ENCODE results near the gene CD80. TPM values are rescaled to one million over a fixed set of nuclear protein-coding genes. Genes with fewer than 3 reads are reported as not detected.

CD80 gene
- total and polyA plus RNA-seq, 9 of the 15 experiments (the other 6 are each of a cell fraction or from before 2014, with no cell fraction given): 3.0 to 8.2 (median 5.7) TPM

- no peaks in the 10 kb centered on the region for H3K27me3 ChIP-seq (ENCODE audit: control insufficient read depth in 2 of 2, insufficient read depth in 2 of 2, low read length in 2 of 2)
- H3K79me2 ChIP-seq (ENCODE audit: control insufficient read depth, insufficient read depth, low read length): no peaks in the 10 kb centered on the region
- H3K36me3 ChIP-seq (ENCODE audit: control insufficient read depth, insufficient read depth, low read length): peaks cover 61% of the 10 kb centered on the region
- TF ChIP-seq NR1H2 (CRISPR knock-in tag; IDR thresholded peaks at IDR 0.05): no peak
- no peak for TF ChIP-seq BDP1 (IDR thresholded peaks at IDR 0.05; ENCODE audit: insufficient read depth, insufficient read length)
- no peak for TF ChIP-seq TRIM28 (IDR thresholded peaks at IDR 0.05)
- no peak for TF ChIP-seq HEY1 (CRISPR knock-in tag; IDR thresholded peaks at IDR 0.05; ENCODE audit: borderline replicate concordance)
- no peak for TF ChIP-seq ZNF696 (CRISPR knock-in tag; conservative IDR thresholded peaks at IDR 0.05)
- no peak for TF ChIP-seq PHB2 (IDR thresholded peaks at IDR 0.05; ENCODE audit: low read depth)
- TF ChIP-seq CHD2 (IDR thresholded peaks at IDR 0.05; ENCODE audit: low read depth, low read length): no peak
- TF ChIP-seq ZNF77 (CRISPR knock-in tag; IDR thresholded peaks at IDR 0.05): no peak
- TF ChIP-seq MTF1 (CRISPR knock-in tag; IDR thresholded peaks at IDR 0.05; ENCODE audit: borderline replicate concordance): no peak
- TF ChIP-seq THAP12 (CRISPR knock-in tag; IDR thresholded peaks at IDR 0.05): no peak
- TF ChIP-seq ZNF766 (CRISPR knock-in tag; conservative IDR thresholded peaks at IDR 0.05): no peak
- no peak for TF ChIP-seq DLX4 (CRISPR knock-in tag; IDR thresholded peaks at IDR 0.05)
- TF ChIP-seq DEAF1 (CRISPR knock-in tag; IDR thresholded peaks at IDR 0.05): no peak
- no peak for TF ChIP-seq SMC3 (conservative IDR thresholded peaks at IDR 0.05; ENCODE audit: insufficient read depth, low read depth, low read length)
- no peak overlapping the region for H2AFZ ChIP-seq (ENCODE audit: low read depth, low read length)
- ATAC-seq: no peak
- WGBS (ENCODE audit: insufficient coverage, low coverage, missing lambda C conversion rate): 95% methylated on average over 2 of the region's 2 CpGs
- H3K9ac ChIP-seq (ENCODE audit: insufficient read depth in 1 of 2, low read depth in 2 of 2, low read length in 2 of 2): no peak overlapping the region
- H3K4me1 ChIP-seq (replicated peaks in 1 of 2; ENCODE audit: control insufficient read depth in 2 of 2, insufficient read depth in 2 of 2, low read length in 2 of 2): no peaks in the 10 kb centered on the region; a peak in 1 of 5 replicates
- H3K4me2 ChIP-seq (ENCODE audit: insufficient read depth, low read length): no peak overlapping the region
- CTCF ChIA-PET (ENCODE audit: low intra/inter-chr PET ratio): no interaction called here
- in situ Hi-C loops (cut with MboI): no loop called here
- intact Hi-C loops (cut with micrococcal nuclease): no loop called here
- FAIRE-seq: no peak
- no peaks in the 10 kb centered on the region for H3K9me3 ChIP-seq (replicated peaks; ENCODE audit: control insufficient read depth, insufficient read depth, low read depth, low read length)
- no peak overlapping the region for H3K4me3 ChIP-seq
- no TSS peak for BruUV-seq (replicated peaks)
- POLR2A ChIA-PET: interaction anchor here (0.8 kb wide), 1 partner anchor 19 kb away, joined by 3 read pairs; no protein-coding TSS in a partner anchor
- no peak overlapping the region for H3K27ac ChIP-seq (ENCODE audit: extremely low read depth, low read depth, low read length)
- H3K9me1 ChIP-seq (ENCODE audit: control insufficient read depth, insufficient read depth, low read length): no peaks in the 10 kb centered on the region
- H4K20me1 ChIP-seq (replicated peaks; ENCODE audit: control insufficient read depth, insufficient read depth, low read length): no peaks in the 10 kb centered on the region
- DNase-seq (ENCODE audit: extremely low read depth in 1 of 4, low spot score in 3 of 4): no peak
Measured at GRCh38 chr3:119481079-119481478, 78.3 kb downstream of the CD80 start.

All from K562 (cell line).